Lower lobe of right lung (tissue), 2 donors: ENCODE data around the gene TM4SF1. TPM values are rescaled to one million over a fixed set of nuclear protein-coding genes. Genes with fewer than 3 reads are reported as not detected.

Experiments used
- ATAC-seq, 2 donors: fragments of 200-7000 bp; cut with Tn5 transposase; one replicate each; pipeline ENCODE4 v1.9.1; 2020 to 2022; ENCODE audit warnings: mild to moderate bottlenecking in 2 of 2, moderate library complexity in 2 of 2
- DNase-seq: peaks from one replicate; pipeline ENCODE4 v3.0.0-alpha.2; 2020
- H3K27ac ChIP-seq: fragments of 200-600 bp; one replicate; pipeline ENCODE4 v1.8.0; 2022
- H3K27me3 ChIP-seq: fragments of 200-600 bp; one replicate; pipeline ENCODE4 v1.8.0; 2022; ENCODE audit warnings: low read depth
- H3K36me3 ChIP-seq: fragments of 200-600 bp; one replicate; pipeline ENCODE4 v1.8.0; 2022; ENCODE audit warnings: mild to moderate bottlenecking
- H3K4me1 ChIP-seq: fragments of 200-600 bp; one replicate; pipeline ENCODE4 v1.8.0; 2022
- H3K4me3 ChIP-seq: fragments of 200-600 bp; one replicate; pipeline ENCODE4 v1.8.0; 2022; ENCODE audit warnings: mild to moderate bottlenecking
- H3K9me3 ChIP-seq: fragments of 200-600 bp; one replicate; pipeline ENCODE4 v1.8.0; 2022
- CTCF ChIP-seq: fragments of 200-600 bp; IDR thresholded peaks from one replicate; pipeline ENCODE4 v1.8.0; 2022; ENCODE audit warnings: antibody characterized with exemption, mild to moderate bottlenecking
- intact Hi-C: fragments of 100-400 bp; cut with DNase I; formaldehyde crosslinking; loops from one replicate; pipeline ENCODE4 v1.11.0; 2022
- total RNA-seq: library from RNA; stranded (reverse); fragmentation: NEBNext Ultra II Directional; extraction: Animal tissue kit (Norgen Biotek cat#: 25700); gene quantifications from one replicate; pipeline ENCODE4 v1.2.1, GENCODE V29; 2021
- donor health status: DM: no; HTN: yes; CAD: no; lungs with severe emphysema.

The TM4SF1 gene
- total RNA-seq, 1 donor from 2014 or later, result 146 TPM

DNA sequence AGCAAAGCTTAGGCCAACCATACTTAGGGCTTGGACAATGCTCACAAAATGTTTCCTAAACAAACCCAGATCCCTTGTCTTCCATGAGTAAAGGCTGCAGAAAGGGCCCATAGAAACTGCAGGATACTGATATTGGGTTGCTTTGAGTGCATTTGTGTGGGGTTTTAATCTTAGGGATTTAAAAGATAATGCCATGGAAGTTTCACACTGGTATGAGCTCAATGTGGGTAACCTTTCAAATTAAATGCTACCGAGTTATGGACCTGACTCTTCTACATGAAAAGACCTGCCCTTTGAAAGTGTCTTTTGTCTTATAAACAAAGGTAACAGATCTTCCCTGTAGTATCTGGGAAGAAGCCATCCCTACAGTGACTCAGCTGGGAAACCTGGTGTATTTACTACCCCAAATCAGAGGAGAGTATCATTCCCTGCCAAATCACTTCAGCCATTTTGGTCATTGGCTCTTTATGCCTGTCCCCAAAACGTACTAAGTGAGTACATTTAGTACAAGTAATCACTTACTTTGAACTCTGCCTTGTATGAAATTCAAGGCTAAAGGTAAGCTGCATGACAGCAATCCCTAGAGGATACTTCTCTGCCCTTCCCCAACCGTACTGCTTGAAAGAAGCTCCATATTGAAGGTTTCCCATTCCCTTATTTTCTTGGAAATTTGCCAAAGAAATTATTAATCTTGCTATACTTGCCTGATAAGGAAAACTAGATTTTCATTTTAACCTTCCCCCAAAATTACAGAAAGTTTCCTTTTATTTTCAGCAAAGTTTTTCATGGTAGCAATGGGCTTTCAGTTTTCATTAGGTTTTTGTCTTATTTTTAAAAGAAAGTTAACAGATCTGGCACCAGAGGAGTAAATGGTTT lies 7.2 kb downstream of the TM4SF1 start:
- Histone ChIP-seq H3K9me3 (no peaks in the 10 kb centered on the region), H3K27me3 (no peaks in the 10 kb centered on the region), H3K36me3 (peaks cover 24% of the 10 kb centered on the region), H3K4me3 (no peak overlapping the region), H3K27ac (peak overlapping the region; percentile 26), H3K4me1 (peaks cover 54% of the 10 kb centered on the region)
- ATAC-seq, result no peak
- intact Hi-C loops, result no loop called here
- no peak for TF ChIP-seq CTCF
- no peak for DNase-seq

- H3K4me1 ChIP-seq, result peaks cover 41% of the 10 kb centered on the region
- no peak overlapping the region for H3K27ac ChIP-seq
- no peaks in the 10 kb centered on the region for H3K9me3 ChIP-seq
- TF ChIP-seq CTCF, result no peak
- ATAC-seq (no peak), DNase-seq (no peak)
- peaks cover 13% of the 10 kb centered on the region for H3K36me3 ChIP-seq
- H3K4me3 ChIP-seq, result no peak overlapping the region
- no peaks in the 10 kb centered on the region for H3K27me3 ChIP-seq
- intact Hi-C loops, result no loop called here
Measured at GRCh38 chr3:149368674-149369497, 8.6 kb downstream of the TM4SF1 start.

DNA sequence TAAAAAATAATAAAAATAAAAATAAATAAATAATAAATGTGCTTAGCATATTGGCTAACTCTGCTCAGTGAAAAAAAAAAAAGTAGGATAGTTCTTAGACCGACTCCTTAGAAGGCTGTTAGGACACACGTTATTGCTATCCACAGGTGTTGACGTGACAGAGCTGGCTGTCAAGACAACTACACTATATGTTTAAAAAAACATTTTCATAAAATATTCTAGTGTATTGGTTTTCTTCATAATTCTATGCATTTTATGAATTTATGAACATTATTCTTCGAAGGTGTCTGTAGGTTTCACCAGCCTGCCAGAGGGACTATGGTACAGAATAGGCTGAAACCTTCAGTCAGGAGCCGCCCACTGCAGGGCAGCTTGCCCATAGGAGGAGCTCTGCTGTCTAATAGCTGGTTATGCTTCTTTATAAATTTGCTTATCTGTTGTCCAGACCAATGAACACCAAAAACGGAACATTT lies 9.2 kb downstream of the TM4SF1 start:
- Histone ChIP-seq H3K4me3 (no peak overlapping the region), H3K36me3 (peaks cover 12% of the 10 kb centered on the region), H3K27ac (no peak overlapping the region), H3K27me3 (no peaks in the 10 kb centered on the region), H3K4me1 (peaks cover 34% of the 10 kb centered on the region), H3K9me3 (no peaks in the 10 kb centered on the region)
- DNase-seq, result no peak
- TF ChIP-seq CTCF, result no peak
- intact Hi-C loops, result no loop called here
- ATAC-seq, result peak in 1 of 2 donors; percentile 18

- no peaks in the 10 kb centered on the region for H3K9me3 ChIP-seq
- H3K4me1 ChIP-seq, result peaks cover 28% of the 10 kb centered on the region
- ATAC-seq (peak; percentile 72 to 83), DNase-seq (no peak)
- no peaks in the 10 kb centered on the region for H3K27me3 ChIP-seq
- intact Hi-C loops, result no loop called here
- H3K36me3 ChIP-seq, result peaks cover 12% of the 10 kb centered on the region
- H3K27ac ChIP-seq, result peak overlapping the region; percentile 9
- no peak overlapping the region for H3K4me3 ChIP-seq
- no peak for TF ChIP-seq CTCF
Measured at GRCh38 chr3:149366941-149367840, 10.3 kb downstream of the TM4SF1 start.

DNA sequence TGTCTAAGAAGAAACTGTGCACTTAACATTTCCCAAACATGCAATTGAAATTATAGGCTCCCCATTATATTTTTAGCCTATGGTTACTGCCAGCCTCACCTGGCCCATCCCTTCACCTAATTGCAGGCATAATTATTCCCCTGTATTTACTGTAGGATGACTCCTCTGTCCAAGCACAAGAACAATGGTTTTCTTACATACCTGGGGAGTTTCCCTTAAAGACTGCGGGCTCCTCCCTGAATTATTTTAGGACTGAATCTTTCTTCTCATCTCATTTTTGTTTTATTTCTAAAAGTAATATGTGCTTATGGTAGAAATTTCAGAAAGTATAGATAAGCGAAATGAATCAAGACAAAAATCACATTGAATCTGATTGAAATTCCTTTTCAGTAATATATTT lies 11.4 kb downstream of the TM4SF1 start:
- peaks cover 16% of the 10 kb centered on the region for H3K4me1 ChIP-seq
- H3K9me3 ChIP-seq, result no peaks in the 10 kb centered on the region
- intact Hi-C loops, result no loop called here
- H3K4me3 ChIP-seq, result no peak overlapping the region
- no peak for TF ChIP-seq CTCF
- H3K27me3 ChIP-seq, result no peaks in the 10 kb centered on the region
- ATAC-seq (no peak), DNase-seq (no peak)
- H3K27ac ChIP-seq, result no peak overlapping the region
- H3K36me3 ChIP-seq, result peaks cover 1% of the 10 kb centered on the region
